ENCODE data around the gene EFR3B. TPM values are rescaled to one million over a fixed set of nuclear protein-coding genes. Genes with fewer than 3 reads are reported as not detected.

Gene EFR3B
- total and polyA plus RNA-seq, 2 of the 13 experiments (the other 11 are each of a cell fraction or from before 2014, with no cell fraction given), result 0.42 TPM

- DNase-seq (ENCODE audit: low spot score) (no peak), ATAC-seq (no peak), FAIRE-seq (no peak)
- H3K36me3 ChIP-seq (replicated peaks in 1 of 2; ENCODE audit: control insufficient read depth in 1 of 2, insufficient read depth in 2 of 2, low read length in 2 of 2), result no peaks in the 10 kb centered on the region
- no peaks in the 10 kb centered on the region for H3K9me3 ChIP-seq (ENCODE audit: low read length)
- no peak overlapping the region for H3K4me3 ChIP-seq (replicated peaks in 1 of 3; ENCODE audit: insufficient read depth in 1 of 3, low read depth in 2 of 3, low read length in 3 of 3)
- POLR2A ChIA-PET, result no interaction called here
- TF ChIP-seq IRF1 (CRISPR knock-in tag; IDR thresholded peaks at IDR 0.05; ENCODE audit: low read depth), result no peak
- TF ChIP-seq ZNF501 (CRISPR knock-in tag; IDR thresholded peaks at IDR 0.05), result no peak
- TF ChIP-seq ZNF382 (CRISPR knock-in tag; IDR thresholded peaks at IDR 0.05; ENCODE audit: borderline replicate concordance), result no peak
- no peak for TF ChIP-seq KLF16 (CRISPR knock-in tag; IDR thresholded peaks at IDR 0.05)
- no peak for TF ChIP-seq ARNT (IDR thresholded peaks at IDR 0.05)
- TF ChIP-seq ZNF350 (CRISPR knock-in tag; IDR thresholded peaks at IDR 0.05; ENCODE audit: borderline replicate concordance, low read depth), result no peak
- no peak for TF ChIP-seq ZBTB42 (CRISPR knock-in tag; IDR thresholded peaks at IDR 0.05)
- TF ChIP-seq ZNF30 (CRISPR knock-in tag; IDR thresholded peaks at IDR 0.05), result no peak
- TF ChIP-seq ZNF431 (CRISPR knock-in tag; IDR thresholded peaks at IDR 0.05; ENCODE audit: borderline replicate concordance, low read depth), result no peak
- TF ChIP-seq TEAD3 (CRISPR knock-in tag; optimal IDR thresholded peaks at IDR 0.05; ENCODE audit: borderline replicate concordance), result no peak
- TF ChIP-seq ZNF280D (CRISPR knock-in tag; IDR thresholded peaks at IDR 0.05), result no peak
- TF ChIP-seq PHB2 (IDR thresholded peaks at IDR 0.05; ENCODE audit: partially characterized antibody), result no peak
- TF ChIP-seq PRDM4 (CRISPR knock-in tag; IDR thresholded peaks at IDR 0.05; ENCODE audit: borderline replicate concordance), result no peak
- TF ChIP-seq ZNF550 (CRISPR knock-in tag; IDR thresholded peaks at IDR 0.05; ENCODE audit: borderline replicate concordance), result no peak
- no peak overlapping the region for H3K4me2 ChIP-seq (ENCODE audit: low read depth, low read length)
- peaks cover 0 to 2% of the 10 kb centered on the region in 2 experiments; a peak in 2 of 5 replicates for H3K27me3 ChIP-seq (ENCODE audit: control insufficient read depth in 1 of 2, insufficient read depth in 2 of 2, low read length in 2 of 2)
- no peak overlapping the region for H3K27ac ChIP-seq (ENCODE audit: extremely low read length, insufficient read depth, low read length)
- H2AFZ ChIP-seq (ENCODE audit: low read length), result no peak overlapping the region
- in situ Hi-C loops (cut with HindIII; ENCODE audit: extremely low pct_ligation_motif_present, low pct_unique_long_range_greater_than_20kb) (loop anchor here (25.0 kb wide), 1 partner anchor 737 kb away; no protein-coding TSS in a partner anchor), intact Hi-C loops (cut with micrococcal nuclease; ENCODE audit: unreplicated experiment) (no loop called here)
- no peaks in the 10 kb centered on the region for H4K20me1 ChIP-seq (ENCODE audit: insufficient read depth, low read length)
- no peaks in the 10 kb centered on the region for H3K79me2 ChIP-seq (ENCODE audit: insufficient read depth, low read length)
- CTCF ChIA-PET (ENCODE audit: low intra/inter-chr PET ratio, low total read pairs), result no interaction called here
- BruUV-seq (replicated peaks), result no TSS peak
- H3K9ac ChIP-seq (ENCODE audit: insufficient read depth, low read depth, low read length), result no peak overlapping the region
- H3K4me1 ChIP-seq (ENCODE audit: insufficient read depth, low read length), result no peaks in the 10 kb centered on the region
- WGBS (ENCODE audit: low lambda C conversion rate), result 55% methylated on average over 6 of the region's 6 CpGs
These were observed 107.8 kb downstream of the EFR3B start for GRCh38 chr2:25149646-25150045.
